Stomach smooth muscle (tissue), 2 donors: ENCODE data around the gene FUCA2.
"Not testable (repeated sequence)": the region's sequence is repeated elsewhere in the genome, so short reads cannot be mapped to it uniquely, and the experiment has no call there.

Experiments used
- H3K27ac ChIP-seq: one replicate; pipeline ENCODE4 v1.7.0; 2013; ENCODE audit warnings: mild to moderate bottlenecking, low read length, inconsistent platforms
- H3K27me3 ChIP-seq, 2 donors: one replicate each; pipeline ENCODE4 v1.7.0; 2013; ENCODE audit warnings: low read length in 2 of 2; ENCODE audit not compliant: insufficient read depth in 2 of 2, control insufficient read depth in 1 of 2
- H3K36me3 ChIP-seq, 2 donors: one replicate each; pipeline ENCODE4 v1.7.0; 2013; ENCODE audit warnings: low read length in 2 of 2; ENCODE audit not compliant: control insufficient read depth in 2 of 2, insufficient read depth in 2 of 2
- H3K4me1 ChIP-seq: one replicate; pipeline ENCODE4 v1.7.0; 2013; ENCODE audit warnings: low read length; ENCODE audit not compliant: control insufficient read depth, insufficient read depth
- H3K4me3 ChIP-seq, 2 donors: one replicate each; pipeline ENCODE4 v1.7.0; 2013; ENCODE audit warnings: low read length in 2 of 2
- H3K9ac ChIP-seq, 2 donors: one replicate each; pipeline ENCODE4 v1.7.0; 2013; ENCODE audit warnings: low read length in 2 of 2, mild to moderate bottlenecking in 1 of 2
- H3K9me3 ChIP-seq, 2 donors: one replicate each; pipeline ENCODE4 v1.7.0; 2013; ENCODE audit warnings: low read length in 2 of 2; ENCODE audit not compliant: control insufficient read depth in 2 of 2
- donor health status: healthy.
- donor health status: Pancreatic carcinoma.

The FUCA2 gene

GRCh38 chr6:143468823-143469222 lies 42.7 kb downstream of the FUCA2 start:
- H3K9me3 ChIP-seq, H3K27ac ChIP-seq, H3K4me1 ChIP-seq, H3K27me3 ChIP-seq, H3K9ac ChIP-seq, H3K4me3 ChIP-seq: not testable (repeated sequence)
- H3K36me3 ChIP-seq = peaks cover 6 to 13% of the 10 kb centered on the region in 2 donors

GRCh38 chr6:143468026-143468425 lies 43.5 kb downstream of the FUCA2 start:
- no peaks in the 10 kb centered on the region for H3K9me3 ChIP-seq
- peaks cover 5 to 12% of the 10 kb centered on the region in 2 donors for H3K36me3 ChIP-seq
- no peaks in the 10 kb centered on the region for H3K4me1 ChIP-seq
- no peaks in the 10 kb centered on the region for H3K27me3 ChIP-seq
- no peak overlapping the region for H3K27ac ChIP-seq
- no peak overlapping the region for H3K4me3 ChIP-seq
- H3K9ac ChIP-seq = no peak overlapping the region

- H3K9me3 ChIP-seq = no peaks in the 10 kb centered on the region
- no peaks in the 10 kb centered on the region for H3K4me1 ChIP-seq
- H3K9ac ChIP-seq = no peak overlapping the region
- no peak overlapping the region for H3K4me3 ChIP-seq
- no peak overlapping the region for H3K27ac ChIP-seq
- H3K27me3 ChIP-seq = no peaks in the 10 kb centered on the region
- peaks cover 3 to 12% of the 10 kb centered on the region in 2 donors for H3K36me3 ChIP-seq
These were observed 46.0 kb downstream of the FUCA2 start for GRCh38 chr6:143465546-143465945.

- H3K9me3 ChIP-seq = no peaks in the 10 kb centered on the region
- no peaks in the 10 kb centered on the region for H3K27me3 ChIP-seq
- H3K4me1 ChIP-seq = no peaks in the 10 kb centered on the region
- H3K4me3 ChIP-seq = no peak overlapping the region
- peaks cover 0 to 14% of the 10 kb centered on the region in 2 donors for H3K36me3 ChIP-seq
- no peak overlapping the region for H3K9ac ChIP-seq
- H3K27ac ChIP-seq = no peak overlapping the region
These were observed 53.8 kb downstream of the FUCA2 start for GRCh38 chr6:143457563-143458359.

DNA sequence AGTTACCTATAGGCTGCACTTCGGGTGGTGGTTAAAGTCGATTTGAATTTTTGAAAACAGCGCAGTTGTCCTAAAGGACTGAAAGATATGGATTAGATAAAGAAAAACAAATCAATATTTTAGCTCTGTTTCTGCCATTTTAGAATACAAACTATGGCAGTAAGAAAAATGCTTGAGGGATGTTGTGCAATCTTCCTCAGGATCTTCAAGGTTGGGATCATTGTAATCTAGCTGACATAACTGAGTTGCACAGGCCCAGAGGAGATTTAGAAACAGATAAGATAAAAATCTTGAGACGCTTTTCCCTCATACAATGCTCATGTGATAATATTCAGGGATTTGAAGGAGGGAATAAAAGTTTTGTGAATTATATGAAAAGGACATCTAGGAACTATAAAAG lies 60.0 kb downstream of the FUCA2 start:
- no peak overlapping the region for H3K27ac ChIP-seq
- no peaks in the 10 kb centered on the region for H3K9me3 ChIP-seq

DNA sequence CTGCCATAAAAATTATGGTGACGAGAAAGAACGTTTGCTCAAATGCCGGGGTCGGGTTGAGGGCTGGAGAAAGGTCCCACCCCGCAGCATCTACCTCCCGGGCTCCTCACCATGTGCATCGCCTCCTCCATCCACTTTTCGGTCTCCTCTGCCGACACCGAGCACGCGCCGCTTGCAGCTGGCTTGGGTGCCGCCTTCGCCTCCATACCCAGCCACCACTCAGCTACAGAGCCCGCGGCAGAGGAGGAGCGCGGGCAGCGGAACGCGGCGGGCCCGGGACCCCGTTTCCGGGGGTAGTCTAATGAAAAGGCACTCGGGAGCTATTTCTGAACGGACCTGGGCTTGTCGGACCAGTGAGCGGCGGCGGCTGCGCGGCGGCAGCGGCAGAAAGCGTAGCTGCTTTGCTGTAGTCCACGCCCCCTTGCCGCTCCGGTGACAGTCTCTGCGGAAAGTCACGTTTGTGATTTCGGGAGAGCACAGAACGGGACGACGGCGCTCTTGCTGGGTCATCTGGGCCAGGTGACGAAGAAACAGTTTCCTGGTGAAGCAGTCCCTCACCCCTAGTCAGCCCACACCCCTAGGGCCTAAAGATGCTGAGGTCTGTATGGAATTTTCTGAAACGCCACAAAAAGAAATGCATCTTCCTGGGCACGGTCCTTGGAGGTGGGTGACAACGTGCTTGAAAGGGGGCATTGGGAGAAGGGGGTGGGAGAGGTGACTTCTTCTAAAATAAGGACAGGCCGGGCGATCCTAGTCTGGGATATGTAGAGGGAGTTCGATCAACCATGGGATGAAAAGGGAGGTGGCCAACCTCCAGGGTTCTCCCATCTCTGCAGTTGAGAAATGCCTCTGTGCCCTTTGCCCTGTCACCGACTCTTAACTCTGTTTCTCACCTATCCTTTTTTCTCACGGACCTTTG lies 60.8 kb downstream of the FUCA2 start, which contains the start of the genes ADAT2 and PEX3:
Gene ADAT2, minus strand, starts transcription at position 243 of the 919 bp plus-strand sequence. Its CDS starts 37 bp downstream, at position 206.
Gene PEX3, plus strand, starts transcription at position 353 of the 919 bp plus-strand sequence. Its CDS starts 238 bp downstream, at position 591.
- Histone ChIP-seq H3K36me3 (no peaks in the 10 kb centered on the region), H3K27me3 (no peaks in the 10 kb centered on the region), H3K27ac (peak within 1 kb of the TSS; percentile 58), H3K9me3 (no peaks in the 10 kb centered on the region), H3K9ac (peak within 1 kb of the TSS; percentile 92 to 93), H3K4me3 (peak within 1 kb of the TSS; percentile 92 to 94), H3K4me1 (peaks cover 10% of the 10 kb centered on the region)

More for the DNA sequence above, 60.0 kb downstream of the FUCA2 start:
- Histone ChIP-seq H3K4me3 (peak overlapping the region; percentile 92 to 94), H3K4me1 (peaks cover 10% of the 10 kb centered on the region), H3K27me3 (no peaks in the 10 kb centered on the region), H3K9ac (peak overlapping the region in 1 of 2 donors; percentile 93), H3K36me3 (no peaks in the 10 kb centered on the region)

GRCh38 chr6:143449714-143450452 lies 61.6 kb downstream of the FUCA2 start:
- peak overlapping the region; percentile 92 to 93 for H3K9ac ChIP-seq
- peaks cover 10% of the 10 kb centered on the region for H3K4me1 ChIP-seq
- H3K27ac ChIP-seq = peak overlapping the region; percentile 58
- no peaks in the 10 kb centered on the region for H3K27me3 ChIP-seq
- peak overlapping the region; percentile 92 to 94 for H3K4me3 ChIP-seq
- H3K9me3 ChIP-seq = no peaks in the 10 kb centered on the region
- no peaks in the 10 kb centered on the region for H3K36me3 ChIP-seq

- H3K9me3 ChIP-seq = no peaks in the 10 kb centered on the region
- H3K36me3 ChIP-seq = no peaks in the 10 kb centered on the region
- peak overlapping the region; percentile 92 to 93 for H3K9ac ChIP-seq
- no peaks in the 10 kb centered on the region for H3K27me3 ChIP-seq
- no peak overlapping the region for H3K27ac ChIP-seq
- H3K4me3 ChIP-seq = peak overlapping the region; percentile 92 to 94
- H3K4me1 ChIP-seq = peaks cover 10% of the 10 kb centered on the region
These were observed 62.3 kb downstream of the FUCA2 start for GRCh38 chr6:143449082-143449713.

DNA sequence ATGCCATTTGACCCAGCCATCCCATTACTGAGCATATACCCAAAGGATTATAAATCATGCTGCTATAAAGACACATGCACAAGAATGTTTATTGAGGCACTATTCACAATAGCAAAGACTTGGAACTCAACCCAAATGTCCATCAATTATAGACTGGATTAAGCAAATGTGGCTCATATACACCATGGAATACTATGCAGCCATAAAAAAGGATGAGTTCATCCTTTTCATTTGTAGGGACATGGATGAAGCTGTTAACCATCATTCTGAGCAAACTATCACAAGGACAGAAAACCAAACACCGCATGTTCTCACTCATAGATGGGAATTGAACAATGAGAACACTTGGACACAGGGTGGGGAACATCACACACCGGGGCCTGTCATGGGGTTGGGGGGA lies 63.7 kb downstream of the FUCA2 start:
- H3K9me3 ChIP-seq, H3K9ac ChIP-seq: not testable (repeated sequence)

More for the DNA sequence above, 63.7 kb downstream of the FUCA2 start:
- not testable (repeated sequence) for H3K4me3 ChIP-seq, H3K27ac ChIP-seq, H3K27me3 ChIP-seq, H3K36me3 ChIP-seq
- peaks cover 10% of the 10 kb centered on the region for H3K4me1 ChIP-seq
